Thyroid gland (tissue), 4 donors: ENCODE measurements around the gene EDC3.

Source experiments
- POLR2A ChIP-seq, 2 donors: fragments of 450-650 bp; IDR thresholded peaks; one replicate each; pipeline ENCODE4 v1.6.1; 2017; ENCODE audit warnings: antibody characterized with exemption in 2 of 2, mild to moderate bottlenecking in 2 of 2, moderate library complexity in 1 of 2
- TF ChIP-seq, protein P1 (sequence below), 6 experiments: fragments of 200-600 bp in 3 of 6; fragments of 450-650 bp in 3 of 6; sonication (generic) in 3 of 6; IDR thresholded peaks; one replicate each; pipeline ENCODE4 v1.5.1; 2016 to 2019; ENCODE audit warnings: antibody characterized with exemption in 6 of 6, mild to moderate bottlenecking in 2 of 6, inconsistent platforms in 1 of 6, moderate library complexity in 1 of 6

DNA sequence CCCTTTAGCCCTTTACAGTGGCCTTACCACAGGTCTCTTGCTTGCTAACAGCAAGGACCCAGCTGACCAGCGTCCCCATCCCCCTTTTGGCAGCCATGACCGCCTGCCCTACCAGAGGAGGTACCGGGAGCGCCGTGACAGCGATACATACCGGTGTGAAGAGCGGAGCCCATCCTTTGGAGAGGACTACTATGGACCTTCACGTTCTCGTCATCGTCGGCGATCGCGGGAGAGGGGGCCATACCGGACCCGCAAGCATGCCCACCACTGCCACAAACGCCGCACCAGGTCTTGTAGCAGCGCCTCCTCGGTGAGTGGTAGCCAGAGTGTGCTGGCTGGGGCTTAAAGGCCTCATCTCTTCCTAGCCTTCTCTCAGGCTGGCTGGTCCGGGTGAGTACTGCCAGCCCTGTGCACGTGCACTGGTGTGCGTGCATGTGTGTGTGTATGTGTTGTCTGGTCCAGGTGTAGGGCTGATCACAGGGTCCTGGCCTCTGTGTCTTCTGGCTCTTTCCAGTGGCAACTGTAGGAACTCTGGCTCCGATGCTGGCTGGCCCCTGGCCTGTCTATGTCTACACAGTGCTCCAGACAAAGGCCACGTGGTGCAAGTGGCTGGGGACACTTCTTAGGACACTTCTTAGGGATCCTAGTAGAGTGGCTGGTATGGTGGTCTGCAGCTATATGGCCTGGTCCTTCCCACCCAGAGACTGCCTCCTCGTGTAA lies 75.7 kb downstream of the EDC3 start:
- TF ChIP-seq, protein P1, sequence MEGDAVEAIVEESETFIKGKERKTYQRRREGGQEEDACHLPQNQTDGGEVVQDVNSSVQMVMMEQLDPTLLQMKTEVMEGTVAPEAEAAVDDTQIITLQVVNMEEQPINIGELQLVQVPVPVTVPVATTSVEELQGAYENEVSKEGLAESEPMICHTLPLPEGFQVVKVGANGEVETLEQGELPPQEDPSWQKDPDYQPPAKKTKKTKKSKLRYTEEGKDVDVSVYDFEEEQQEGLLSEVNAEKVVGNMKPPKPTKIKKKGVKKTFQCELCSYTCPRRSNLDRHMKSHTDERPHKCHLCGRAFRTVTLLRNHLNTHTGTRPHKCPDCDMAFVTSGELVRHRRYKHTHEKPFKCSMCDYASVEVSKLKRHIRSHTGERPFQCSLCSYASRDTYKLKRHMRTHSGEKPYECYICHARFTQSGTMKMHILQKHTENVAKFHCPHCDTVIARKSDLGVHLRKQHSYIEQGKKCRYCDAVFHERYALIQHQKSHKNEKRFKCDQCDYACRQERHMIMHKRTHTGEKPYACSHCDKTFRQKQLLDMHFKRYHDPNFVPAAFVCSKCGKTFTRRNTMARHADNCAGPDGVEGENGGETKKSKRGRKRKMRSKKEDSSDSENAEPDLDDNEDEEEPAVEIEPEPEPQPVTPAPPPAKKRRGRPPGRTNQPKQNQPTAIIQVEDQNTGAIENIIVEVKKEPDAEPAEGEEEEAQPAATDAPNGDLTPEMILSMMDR (IDR thresholded peaks at IDR 0.05) = no peak
- no peak for TF ChIP-seq POLR2A (IDR thresholded peaks at IDR 0.05)
